ENCODE data around the gene TSPAN4.

DNA sequence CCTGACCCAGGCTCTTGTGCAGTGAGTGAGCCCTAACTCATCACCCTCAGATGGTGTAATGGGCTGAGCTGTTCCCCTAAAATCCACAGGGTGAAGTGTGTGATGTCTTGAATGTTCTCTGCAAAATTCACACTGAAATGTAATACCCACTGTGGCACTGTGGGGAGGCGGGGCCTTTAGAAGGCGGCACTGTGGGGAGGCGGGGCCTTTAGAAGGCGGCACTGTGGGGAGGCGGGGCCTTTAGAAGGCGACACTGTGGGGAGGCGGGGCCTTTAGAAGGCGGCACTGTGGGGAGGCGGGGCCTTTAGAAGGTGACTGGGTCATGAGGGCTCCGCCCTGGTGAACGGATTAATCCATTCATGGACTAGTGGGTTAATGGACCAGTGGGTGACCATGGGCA is 34.9 kb downstream of the TSPAN4 start:
- no peak for TF ChIP-seq SRSF1 (IDR thresholded peaks at IDR 0.05; ENCODE audit: low read depth, low read length)
- no peak for TF ChIP-seq NONO (IDR thresholded peaks at IDR 0.05; ENCODE audit: low read depth in 2 of 2, low read length in 1 of 2)
- no peak for TF ChIP-seq EGR1 (conservative IDR thresholded peaks at IDR 0.05)
- TF ChIP-seq MTA3 (IDR thresholded peaks at IDR 0.05; ENCODE audit: borderline replicate concordance): no peak
- no peak for TF ChIP-seq KLF1 (tag; IDR thresholded peaks at IDR 0.05)
- TF ChIP-seq JUN (IDR thresholded peaks at IDR 0.05; ENCODE audit: borderline replicate concordance, low read depth, low read length): no peak
- TF ChIP-seq JUN (CRISPR knock-in tag; IDR thresholded peaks at IDR 0.05; ENCODE audit: borderline replicate concordance): no peak
- TF ChIP-seq RAD21 (CRISPR knock-in tag; conservative IDR thresholded peaks at IDR 0.05 in 1 of 2, IDR thresholded peaks at IDR 0.05 in 1 of 2): no peak
- TF ChIP-seq, protein P1, sequence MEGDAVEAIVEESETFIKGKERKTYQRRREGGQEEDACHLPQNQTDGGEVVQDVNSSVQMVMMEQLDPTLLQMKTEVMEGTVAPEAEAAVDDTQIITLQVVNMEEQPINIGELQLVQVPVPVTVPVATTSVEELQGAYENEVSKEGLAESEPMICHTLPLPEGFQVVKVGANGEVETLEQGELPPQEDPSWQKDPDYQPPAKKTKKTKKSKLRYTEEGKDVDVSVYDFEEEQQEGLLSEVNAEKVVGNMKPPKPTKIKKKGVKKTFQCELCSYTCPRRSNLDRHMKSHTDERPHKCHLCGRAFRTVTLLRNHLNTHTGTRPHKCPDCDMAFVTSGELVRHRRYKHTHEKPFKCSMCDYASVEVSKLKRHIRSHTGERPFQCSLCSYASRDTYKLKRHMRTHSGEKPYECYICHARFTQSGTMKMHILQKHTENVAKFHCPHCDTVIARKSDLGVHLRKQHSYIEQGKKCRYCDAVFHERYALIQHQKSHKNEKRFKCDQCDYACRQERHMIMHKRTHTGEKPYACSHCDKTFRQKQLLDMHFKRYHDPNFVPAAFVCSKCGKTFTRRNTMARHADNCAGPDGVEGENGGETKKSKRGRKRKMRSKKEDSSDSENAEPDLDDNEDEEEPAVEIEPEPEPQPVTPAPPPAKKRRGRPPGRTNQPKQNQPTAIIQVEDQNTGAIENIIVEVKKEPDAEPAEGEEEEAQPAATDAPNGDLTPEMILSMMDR (IDR thresholded peaks at IDR 0.05 in 2 of 3, conservative IDR thresholded peaks at IDR 0.05 in 1 of 3; ENCODE audit: insufficient read depth in 2 of 3, low read depth in 1 of 3, low read length in 3 of 3): no peak
- TF ChIP-seq CREM (IDR thresholded peaks at IDR 0.05; ENCODE audit: low read depth): no peak
- TF ChIP-seq, protein P2, sequence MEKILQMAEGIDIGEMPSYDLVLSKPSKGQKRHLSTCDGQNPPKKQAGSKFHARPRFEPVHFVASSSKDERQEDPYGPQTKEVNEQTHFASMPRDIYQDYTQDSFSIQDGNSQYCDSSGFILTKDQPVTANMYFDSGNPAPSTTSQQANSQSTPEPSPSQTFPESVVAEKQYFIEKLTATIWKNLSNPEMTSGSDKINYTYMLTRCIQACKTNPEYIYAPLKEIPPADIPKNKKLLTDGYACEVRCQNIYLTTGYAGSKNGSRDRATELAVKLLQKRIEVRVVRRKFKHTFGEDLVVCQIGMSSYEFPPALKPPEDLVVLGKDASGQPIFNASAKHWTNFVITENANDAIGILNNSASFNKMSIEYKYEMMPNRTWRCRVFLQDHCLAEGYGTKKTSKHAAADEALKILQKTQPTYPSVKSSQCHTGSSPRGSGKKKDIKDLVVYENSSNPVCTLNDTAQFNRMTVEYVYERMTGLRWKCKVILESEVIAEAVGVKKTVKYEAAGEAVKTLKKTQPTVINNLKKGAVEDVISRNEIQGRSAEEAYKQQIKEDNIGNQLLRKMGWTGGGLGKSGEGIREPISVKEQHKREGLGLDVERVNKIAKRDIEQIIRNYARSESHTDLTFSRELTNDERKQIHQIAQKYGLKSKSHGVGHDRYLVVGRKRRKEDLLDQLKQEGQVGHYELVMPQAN (IDR thresholded peaks at IDR 0.05; ENCODE audit: borderline replicate concordance): no peak
- TF ChIP-seq POLR2A (conservative IDR thresholded peaks at IDR 0.05): no peak
- no peak for TF ChIP-seq KAT7 (CRISPR knock-in tag; IDR thresholded peaks at IDR 0.05; ENCODE audit: borderline replicate concordance)

Measured in K562 (cell line).